AG04449 (cell line): ENCODE measurements around the gene ZCCHC14.

Experiments
- CTCF ChIA-PET: fragments of 350-600 bp; formaldehyde crosslinking; extraction: SDS; loops from one replicate; lab custom pipeline; 2021; ENCODE audit warnings: antibody characterized with exemption; lab: Yijun Ruan, JAX
- POLR2A ChIA-PET: fragments of 400-600, 350-600 bp; formaldehyde crosslinking; extraction: SDS; loops from one replicate; lab custom pipeline; 2020; ENCODE audit warnings: antibody characterized with exemption, inconsistent platforms; lab: Yijun Ruan, JAX
- DNase-seq: peaks from one replicate; pipeline ENCODE4 v3.0.0-alpha.2; 2010; ENCODE audit warnings: low read depth, low spot score
- H3K4me3 ChIP-seq: 2 replicates; pipeline ENCODE4 v1.5.1; 2011; ENCODE audit warnings: low read depth, mild to moderate bottlenecking, control low read depth, low read length
- TF ChIP-seq, protein P1 (sequence below): IDR thresholded peaks from one replicate; pipeline ENCODE4 v1.5.1; 2011; ENCODE audit warnings: mild to moderate bottlenecking, moderate library complexity, low read length, control low read depth, inconsistent platforms; ENCODE audit not compliant: insufficient read depth; ENCODE audit errors: missing control alignments

ZCCHC14 gene

DNA sequence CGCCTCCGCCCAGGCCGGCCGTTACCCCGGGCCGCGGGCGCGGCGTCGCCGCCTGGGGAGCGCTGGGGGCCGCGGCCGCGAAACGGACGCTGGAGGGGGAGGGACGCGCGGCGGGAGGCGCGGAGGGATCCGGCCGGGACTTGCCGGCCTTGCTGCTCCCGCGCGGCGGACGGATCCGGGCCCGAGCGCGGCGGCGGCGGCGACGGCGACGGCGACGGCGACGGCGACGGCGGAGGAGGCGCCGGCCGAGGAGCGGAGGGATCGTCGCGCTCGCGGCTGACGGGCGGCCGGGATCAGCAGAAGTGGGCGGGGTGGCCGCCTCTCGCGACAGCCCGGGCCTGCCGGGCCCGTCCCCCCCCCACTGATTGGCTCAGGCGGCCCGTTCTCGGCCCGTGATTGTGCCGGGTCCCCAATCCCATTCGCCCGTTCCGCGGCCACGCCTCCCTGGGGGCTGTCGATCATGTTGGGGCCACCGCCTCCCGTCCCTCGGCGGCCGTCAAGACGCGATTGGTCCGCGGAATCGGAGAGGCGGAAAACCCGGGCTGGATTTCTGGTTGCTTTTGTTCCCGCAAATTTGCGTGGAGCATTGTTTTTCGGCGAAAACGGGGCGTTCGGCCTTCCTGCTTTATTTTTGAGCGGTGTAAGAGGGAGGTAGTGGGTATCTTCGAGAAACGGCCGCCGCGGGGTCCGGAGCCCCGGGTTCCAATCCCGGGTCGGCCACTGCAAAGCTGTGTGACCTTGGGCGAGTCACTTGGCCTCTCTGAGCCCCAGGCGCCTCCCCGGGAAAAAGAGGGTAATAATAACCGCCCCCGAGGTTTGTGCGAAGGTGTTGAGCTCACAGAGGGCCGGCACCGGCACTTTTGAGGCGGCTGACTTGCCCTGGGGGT is at the start of gene ZCCHC14:
ZCCHC14 (minus strand) TSS at position 304 of the 887 bp plus-strand sequence. CDS start 786 bp downstream, outside the sequence.
- peak within 1 kb of the TSS; percentile 59 for H3K4me3 ChIP-seq
- DNase-seq: peak; percentile 89
- TF ChIP-seq, protein P1, sequence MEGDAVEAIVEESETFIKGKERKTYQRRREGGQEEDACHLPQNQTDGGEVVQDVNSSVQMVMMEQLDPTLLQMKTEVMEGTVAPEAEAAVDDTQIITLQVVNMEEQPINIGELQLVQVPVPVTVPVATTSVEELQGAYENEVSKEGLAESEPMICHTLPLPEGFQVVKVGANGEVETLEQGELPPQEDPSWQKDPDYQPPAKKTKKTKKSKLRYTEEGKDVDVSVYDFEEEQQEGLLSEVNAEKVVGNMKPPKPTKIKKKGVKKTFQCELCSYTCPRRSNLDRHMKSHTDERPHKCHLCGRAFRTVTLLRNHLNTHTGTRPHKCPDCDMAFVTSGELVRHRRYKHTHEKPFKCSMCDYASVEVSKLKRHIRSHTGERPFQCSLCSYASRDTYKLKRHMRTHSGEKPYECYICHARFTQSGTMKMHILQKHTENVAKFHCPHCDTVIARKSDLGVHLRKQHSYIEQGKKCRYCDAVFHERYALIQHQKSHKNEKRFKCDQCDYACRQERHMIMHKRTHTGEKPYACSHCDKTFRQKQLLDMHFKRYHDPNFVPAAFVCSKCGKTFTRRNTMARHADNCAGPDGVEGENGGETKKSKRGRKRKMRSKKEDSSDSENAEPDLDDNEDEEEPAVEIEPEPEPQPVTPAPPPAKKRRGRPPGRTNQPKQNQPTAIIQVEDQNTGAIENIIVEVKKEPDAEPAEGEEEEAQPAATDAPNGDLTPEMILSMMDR: no peak
- POLR2A ChIA-PET: no interaction called here
- CTCF ChIA-PET: no interaction called here

DNA sequence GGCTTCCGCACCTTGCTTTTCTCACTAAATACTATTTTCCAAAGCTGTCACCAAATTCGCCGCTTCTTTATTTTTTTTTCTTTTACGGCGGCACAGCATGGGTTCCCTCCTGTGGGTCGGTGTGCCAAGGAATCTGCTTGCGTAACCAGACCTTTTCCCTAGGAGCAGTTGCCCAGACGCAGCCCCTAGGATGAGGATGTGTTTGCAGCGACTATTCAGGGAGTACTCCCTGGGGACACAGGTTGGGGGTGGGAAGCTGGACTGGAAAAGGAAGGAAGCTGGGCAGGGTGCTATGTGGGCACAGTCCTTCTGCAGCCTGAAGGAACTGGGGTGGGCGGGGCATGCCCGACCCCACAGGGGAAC is 49.0 kb upstream of the ZCCHC14 start:
- H3K4me3 ChIP-seq: no peak overlapping the region
- DNase-seq: no peak
- ChIA-PET POLR2A (no interaction called here), CTCF (interaction anchor here (0.9 to 2.2 kb wide), 4 partner anchors 9 to 125 kb away, joined by 3 to 11 read pairs (median 4); no protein-coding TSS in a partner anchor)
- TF ChIP-seq, protein P1: no peak

DNA sequence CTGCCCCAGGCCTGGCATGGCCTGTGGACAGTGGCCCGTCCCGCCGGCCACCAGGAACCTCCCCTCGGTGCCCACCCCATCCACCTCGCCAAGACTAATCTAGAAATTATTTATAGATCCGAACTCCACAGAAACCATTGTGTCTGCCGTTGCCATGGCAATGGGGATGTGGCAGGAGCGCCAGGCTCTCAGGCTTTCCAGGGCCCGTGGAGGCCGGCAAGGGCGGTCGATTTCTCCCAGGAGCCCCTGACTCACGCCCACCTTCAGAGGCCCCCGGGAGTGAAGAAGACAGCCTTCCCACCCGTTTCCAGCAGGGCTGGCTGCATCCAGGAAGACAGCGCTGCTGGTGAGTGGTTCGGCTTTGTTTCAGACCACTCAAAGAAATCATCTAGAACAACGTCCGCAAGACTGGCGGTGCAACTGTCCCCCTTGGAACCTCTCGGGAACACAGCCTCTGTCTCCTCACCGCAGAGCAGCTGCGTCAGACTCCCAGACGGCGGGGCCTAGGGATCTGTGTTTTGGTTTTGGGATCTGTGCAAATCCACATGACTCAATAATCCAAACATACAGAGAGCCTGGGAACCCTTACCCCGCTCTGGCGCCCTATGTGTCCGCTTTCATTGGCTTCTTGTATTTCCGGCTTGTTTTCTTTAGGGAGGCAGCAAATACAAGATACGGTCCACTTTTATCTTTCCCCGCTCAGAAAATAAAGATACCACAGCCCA is 48.5 kb upstream of the ZCCHC14 start:
- TF ChIP-seq, protein P1: no peak
- peak; percentile 14 for DNase-seq
- CTCF ChIA-PET: interaction anchor here (0.9 to 2.2 kb wide), 3 partner anchors 10 to 125 kb away, joined by 3 to 11 read pairs (median 5); no protein-coding TSS in a partner anchor
- POLR2A ChIA-PET: no interaction called here
- no peak overlapping the region; the same call in 1 of the 2 replicates for H3K4me3 ChIP-seq

DNA sequence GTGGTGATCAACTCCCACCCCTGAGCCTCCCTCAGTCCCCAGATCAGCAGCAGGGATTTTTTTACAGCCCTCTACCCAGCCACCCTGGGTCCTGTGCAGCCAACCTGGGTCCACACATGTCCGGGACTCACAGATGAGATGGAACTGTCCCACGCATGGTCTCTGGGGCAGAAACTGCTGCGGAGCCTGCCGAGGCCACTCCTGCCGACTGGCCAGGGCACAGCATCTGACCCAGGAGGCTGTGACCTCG is 48.0 kb upstream of the ZCCHC14 start:
- DNase-seq: no peak
- H3K4me3 ChIP-seq: no peak overlapping the region
- TF ChIP-seq, protein P1: no peak
- ChIA-PET POLR2A (no interaction called here), CTCF (interaction anchor here (1.5 to 3.2 kb wide), 2 partner anchors 10 to 124 kb away, joined by 5 to 10 read pairs; no protein-coding TSS in a partner anchor)

DNA sequence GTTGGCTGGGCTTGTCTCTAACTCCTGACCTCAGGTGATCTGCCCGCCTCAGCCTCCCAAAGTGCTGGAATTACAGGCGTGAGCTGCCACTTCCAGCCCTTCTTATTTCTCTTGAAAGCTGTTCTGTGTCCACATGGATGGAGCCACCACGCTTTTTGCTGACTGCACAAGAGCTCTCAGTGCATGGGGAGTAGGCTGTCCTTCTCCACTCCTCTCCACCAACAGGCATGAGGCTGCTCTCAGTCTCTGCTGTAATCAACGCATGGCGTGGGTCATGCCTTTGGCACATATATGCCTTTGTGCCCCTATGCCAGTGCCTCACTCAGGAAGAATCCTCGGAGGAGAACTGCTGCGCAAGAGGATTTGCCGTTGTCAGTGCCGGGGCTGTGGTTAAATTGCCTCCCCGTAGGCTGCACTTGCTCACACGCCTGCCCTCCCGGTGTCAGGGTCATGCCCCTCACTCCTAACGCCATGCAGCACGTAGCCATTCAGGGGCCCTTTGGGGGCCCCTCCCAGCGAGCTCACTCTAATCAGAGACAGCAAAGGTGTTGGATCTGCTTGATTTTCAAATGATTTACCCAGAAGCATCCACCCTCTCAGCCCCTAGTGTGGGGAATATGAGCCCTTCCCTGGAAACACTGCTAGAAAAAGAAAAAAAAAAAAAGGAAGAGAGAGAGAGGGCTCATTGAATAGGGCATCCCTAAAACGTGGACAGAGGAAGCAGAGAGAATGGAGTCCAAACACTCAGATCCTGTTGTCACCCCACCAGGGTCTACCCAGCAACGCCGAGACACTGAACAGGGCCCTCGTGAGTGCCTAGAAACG is 47.5 kb upstream of the ZCCHC14 start:
- TF ChIP-seq, protein P1: no peak
- H3K4me3 ChIP-seq: no peak overlapping the region
- ChIA-PET CTCF (interaction anchor here (0.8 to 3.2 kb wide), 4 partner anchors 11 to 123 kb away, joined by 3 to 10 read pairs (median 4); no protein-coding TSS in a partner anchor), POLR2A (no interaction called here)
- DNase-seq: no peak
